ENCODE data around the gene CAST.

DNA sequence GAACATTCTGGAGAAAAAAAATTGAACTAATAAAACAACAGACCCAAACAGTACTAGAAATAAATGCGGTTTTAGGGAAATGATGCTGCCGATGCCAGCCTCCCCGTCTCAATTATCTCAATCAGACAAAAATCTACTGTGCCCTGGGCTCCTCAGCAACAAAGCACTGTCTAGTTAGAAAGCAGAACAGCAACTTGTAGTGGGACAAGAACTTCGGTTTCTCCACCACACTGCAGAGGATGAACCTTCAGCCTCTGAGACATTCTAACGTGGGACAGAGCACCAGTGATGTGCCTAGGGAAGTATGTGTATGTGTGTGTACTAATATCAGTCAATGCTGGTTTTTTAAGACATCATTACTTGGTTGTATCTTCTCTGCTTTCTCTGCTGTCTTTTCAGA is 11.1 kb upstream of the CAST start:
- TF ChIP-seq GATA3 (IDR thresholded peaks at IDR 0.05; ENCODE audit: low read depth, low read length): no peak
- no peak for TF ChIP-seq GATA2 (IDR thresholded peaks at IDR 0.05; ENCODE audit: low read depth, low read length)

All from SH-SY5Y (cell line).